ENCODE measurements around the gene ARHGAP32. TPM values are rescaled to one million over a fixed set of nuclear protein-coding genes. Genes with fewer than 3 reads are reported as not detected.

The ARHGAP32 gene
- total RNA-seq, 4 donors from 2014 or later = 49.1 to 54.9 (median 49.3) TPM

DNA sequence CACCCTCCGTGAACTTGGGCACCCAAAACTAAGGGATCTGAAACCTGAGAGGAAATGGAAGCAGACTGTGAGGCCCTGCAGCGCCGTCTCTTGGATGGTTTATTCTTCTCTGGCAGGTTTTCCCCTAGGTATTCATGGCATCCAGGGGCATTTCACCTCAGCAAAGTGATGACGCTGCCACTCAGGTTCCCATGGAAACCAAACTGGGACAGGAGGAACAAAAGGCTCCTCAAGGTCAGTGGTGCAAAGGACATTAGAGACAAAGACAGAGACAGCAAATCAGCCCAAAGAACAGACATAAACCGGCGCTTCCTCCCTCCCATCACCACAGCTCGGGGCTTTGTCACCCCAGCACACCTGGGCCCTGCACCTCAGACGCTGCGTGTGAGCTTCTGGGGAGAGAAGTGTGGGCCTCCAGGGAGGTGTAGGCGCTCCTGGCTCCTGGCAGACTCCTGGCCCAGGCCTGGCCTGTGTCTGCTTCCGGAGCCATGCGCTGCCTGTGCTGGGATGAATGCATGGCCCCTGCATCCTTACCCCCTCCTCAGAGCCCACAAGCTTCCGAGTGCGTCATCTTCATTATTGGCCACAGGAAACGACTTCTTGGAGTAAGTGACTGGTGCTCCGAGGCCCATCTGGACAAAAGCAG, 255.4 kb downstream of the ARHGAP32 start:
- intact Hi-C loops (cut with DNase I; ENCODE audit: low total_unique reads) = no loop called here
- TF ChIP-seq, protein P1, sequence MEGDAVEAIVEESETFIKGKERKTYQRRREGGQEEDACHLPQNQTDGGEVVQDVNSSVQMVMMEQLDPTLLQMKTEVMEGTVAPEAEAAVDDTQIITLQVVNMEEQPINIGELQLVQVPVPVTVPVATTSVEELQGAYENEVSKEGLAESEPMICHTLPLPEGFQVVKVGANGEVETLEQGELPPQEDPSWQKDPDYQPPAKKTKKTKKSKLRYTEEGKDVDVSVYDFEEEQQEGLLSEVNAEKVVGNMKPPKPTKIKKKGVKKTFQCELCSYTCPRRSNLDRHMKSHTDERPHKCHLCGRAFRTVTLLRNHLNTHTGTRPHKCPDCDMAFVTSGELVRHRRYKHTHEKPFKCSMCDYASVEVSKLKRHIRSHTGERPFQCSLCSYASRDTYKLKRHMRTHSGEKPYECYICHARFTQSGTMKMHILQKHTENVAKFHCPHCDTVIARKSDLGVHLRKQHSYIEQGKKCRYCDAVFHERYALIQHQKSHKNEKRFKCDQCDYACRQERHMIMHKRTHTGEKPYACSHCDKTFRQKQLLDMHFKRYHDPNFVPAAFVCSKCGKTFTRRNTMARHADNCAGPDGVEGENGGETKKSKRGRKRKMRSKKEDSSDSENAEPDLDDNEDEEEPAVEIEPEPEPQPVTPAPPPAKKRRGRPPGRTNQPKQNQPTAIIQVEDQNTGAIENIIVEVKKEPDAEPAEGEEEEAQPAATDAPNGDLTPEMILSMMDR (IDR thresholded peaks at IDR 0.05) = no peak
- TF ChIP-seq POLR2A (IDR thresholded peaks at IDR 0.05) = no peak
- WGBS, 2 donors = 80 to 90% methylated on average over 16 of the region's 16 CpGs
- DNase-seq (ENCODE audit: low spot score in 2 of 2) = no peak
- no peak overlapping the region for H3K4me3 ChIP-seq (ENCODE audit: low read depth, poor library complexity, severe bottlenecking)

DNA sequence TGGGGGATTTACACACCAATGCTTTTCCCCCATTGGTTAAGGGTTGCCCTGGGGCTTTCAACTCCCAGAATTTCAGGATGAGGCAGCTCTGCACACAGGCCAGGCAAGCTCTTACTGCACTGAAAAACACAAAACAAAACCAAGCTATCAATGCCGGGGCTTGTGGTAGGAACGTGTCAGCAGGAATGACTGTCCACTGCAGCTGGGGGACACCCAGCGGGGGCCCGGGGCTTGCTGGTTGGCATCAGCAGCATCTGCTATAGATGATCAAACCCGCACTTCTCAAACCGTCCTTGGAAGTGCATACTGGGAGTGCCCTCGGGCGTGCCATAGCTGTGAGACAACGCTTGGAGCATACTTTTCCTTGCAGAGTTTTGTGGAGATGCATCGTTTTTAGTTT, 257.2 kb downstream of the ARHGAP32 start:
- DNase-seq (ENCODE audit: low spot score in 2 of 2) = no peak
- 78 to 79% methylated on average over 9 to 10 of the region's 10 CpGs for WGBS, 2 donors
- intact Hi-C loops (cut with DNase I; ENCODE audit: low total_unique reads) = no loop called here
- H3K4me3 ChIP-seq (ENCODE audit: low read depth, poor library complexity, severe bottlenecking) = no peak overlapping the region
- TF ChIP-seq, protein P1 (IDR thresholded peaks at IDR 0.05) = no peak

- WGBS, 2 donors = 92 to 96% methylated on average over 7 of the region's 7 CpGs
- TF ChIP-seq, protein P1 (IDR thresholded peaks at IDR 0.05) = no peak
- TF ChIP-seq POLR2A (IDR thresholded peaks at IDR 0.05) = no peak
These were observed 257.8 kb downstream of the ARHGAP32 start for GRCh38 chr11:128934351-128934750.

DNA sequence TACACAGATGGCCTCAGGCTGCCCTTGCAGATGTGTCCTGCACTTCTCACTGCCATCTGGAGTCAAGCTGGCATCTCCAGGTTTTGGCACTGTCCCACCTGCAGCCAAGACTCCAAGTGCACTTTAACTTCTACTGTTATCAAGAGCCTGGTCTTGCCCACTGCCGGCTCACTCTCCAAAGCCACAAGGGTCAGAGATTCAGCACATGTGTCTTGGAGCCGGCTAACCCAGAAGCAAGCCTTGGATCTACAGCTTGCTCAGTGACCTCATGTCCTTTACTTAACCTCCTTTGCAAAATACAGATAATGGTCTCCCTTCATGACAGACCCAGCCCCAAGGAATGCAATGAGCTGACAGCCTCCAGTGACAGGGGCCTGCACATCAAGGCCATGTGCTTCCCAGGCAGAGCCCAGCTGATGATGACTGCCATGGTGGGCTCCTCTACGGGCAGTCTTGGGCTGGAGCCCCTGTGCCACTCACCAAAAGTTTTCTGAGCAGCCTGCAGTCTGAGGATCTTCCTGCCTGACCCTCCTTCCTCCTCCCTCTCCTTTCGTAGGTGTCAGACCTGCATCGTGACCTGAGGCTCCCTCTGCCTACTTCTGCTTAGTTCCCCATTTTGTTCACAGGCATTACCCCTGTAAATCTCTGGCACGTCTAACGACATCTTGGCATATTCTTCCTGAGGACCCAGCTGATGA, 258.5 kb downstream of the ARHGAP32 start:
- H3K4me3 ChIP-seq (ENCODE audit: low read depth, poor library complexity, severe bottlenecking) = no peak overlapping the region
- WGBS, 2 donors = 79 to 82% methylated on average over 7 of the region's 7 CpGs
- TF ChIP-seq, protein P1 (IDR thresholded peaks at IDR 0.05) = no peak
- no peak for TF ChIP-seq POLR2A (IDR thresholded peaks at IDR 0.05)
- DNase-seq (ENCODE audit: low spot score in 2 of 2) = no peak
- intact Hi-C loops (cut with DNase I; ENCODE audit: low total_unique reads) = no loop called here

More at GRCh38 chr11:128934351-128934750, 257.8 kb downstream of the ARHGAP32 start:
- no peak overlapping the region for H3K4me3 ChIP-seq (ENCODE audit: low read depth, poor library complexity, severe bottlenecking)
- no peak for DNase-seq (ENCODE audit: low spot score in 2 of 2)
- intact Hi-C loops (cut with DNase I; ENCODE audit: low total_unique reads) = no loop called here

DNA sequence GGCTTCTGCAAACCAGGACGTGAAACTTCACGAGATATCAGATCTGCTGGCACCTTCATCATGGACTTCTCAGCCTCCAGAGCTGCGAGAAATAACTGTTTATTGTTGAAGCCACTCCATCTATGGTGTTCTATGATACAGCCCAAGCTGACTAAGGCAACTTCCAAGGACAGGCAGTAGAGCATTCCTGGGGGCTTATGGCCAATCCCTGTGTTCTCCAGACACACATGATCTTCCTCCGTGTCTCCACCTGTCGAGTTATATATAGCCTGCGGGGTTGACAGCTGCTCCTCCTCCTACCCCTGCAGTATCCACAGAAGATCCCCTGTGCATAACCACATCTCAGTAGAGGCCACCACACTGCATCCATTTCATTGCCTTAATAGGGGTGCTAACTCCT, 260.5 kb downstream of the ARHGAP32 start:
- intact Hi-C loops (cut with DNase I; ENCODE audit: low total_unique reads) = no loop called here
- DNase-seq (ENCODE audit: low spot score in 2 of 2) = no peak
- 53 to 62% methylated on average over 6 of the region's 6 CpGs for WGBS, 2 donors

More for the DNA sequence above, 260.5 kb downstream of the ARHGAP32 start:
- TF ChIP-seq, protein P1 (IDR thresholded peaks at IDR 0.05) = no peak
- no peak for TF ChIP-seq POLR2A (IDR thresholded peaks at IDR 0.05)
- no peak overlapping the region for H3K4me3 ChIP-seq (ENCODE audit: low read depth, poor library complexity, severe bottlenecking)

Measured in lower leg skin (tissue), 4 donors.